DOHH2 (cell line): Measurements from ENCODE around the gene DPH5.

Experiments
- H3F3A ChIP-seq: fragments of 200-600 bp; sonication (generic), shearing (Covaris generic); 2 replicates; pipeline ENCODE4 v1.6.0; 2016; ENCODE audit warnings: antibody characterized with exemption, mild to moderate bottlenecking; ENCODE audit not compliant: control insufficient read depth, insufficient read depth
- H3K27ac ChIP-seq: fragments of 200-600 bp; sonication (generic); 2 replicates; pipeline ENCODE4 v1.5.1; 2014; ENCODE audit warnings: low read depth, mild to moderate bottlenecking, low read length, moderate library complexity
- H3K27me3 ChIP-seq: fragments of 200-600 bp; sonication (generic); 2 replicates; pipeline ENCODE4 v1.6.1; 2014; ENCODE audit warnings: mild to moderate bottlenecking, low read length, mixed read lengths; ENCODE audit not compliant: control insufficient read depth
- H3K36me3 ChIP-seq: fragments of 200-600 bp; sonication (generic); 2 replicates; pipeline ENCODE4 v1.6.1; 2014; ENCODE audit warnings: mild to moderate bottlenecking, low read length, moderate library complexity, mixed read lengths; ENCODE audit not compliant: control insufficient read depth
- H3K4me1 ChIP-seq: fragments of 200-600 bp; sonication (generic); 2 replicates; pipeline ENCODE4 v1.6.1; 2014; ENCODE audit warnings: mild to moderate bottlenecking, low read length, mixed read lengths; ENCODE audit not compliant: control insufficient read depth
- H3K4me2 ChIP-seq: fragments of 200-600 bp; sonication (generic); 2 replicates; pipeline ENCODE4 v1.6.0; 2014; ENCODE audit warnings: mild to moderate bottlenecking, low read length, moderate library complexity
- H3K4me3 ChIP-seq: fragments of 200-600 bp; sonication (generic); 2 replicates; pipeline ENCODE4 v1.5.1; 2014; ENCODE audit warnings: mild to moderate bottlenecking, low read length, mixed read lengths
- H3K79me2 ChIP-seq: fragments of 200-600 bp; sonication (generic); 2 replicates; pipeline ENCODE4 v1.6.1; 2014; ENCODE audit warnings: mild to moderate bottlenecking, low read length, mixed read lengths; ENCODE audit not compliant: control insufficient read depth
- H3K9me2 ChIP-seq: fragments of 200-600 bp; sonication (generic); replicated peaks from 2 replicates; pipeline ENCODE4 v1.6.1; 2014; ENCODE audit warnings: mild to moderate bottlenecking, low read length, mixed read lengths; ENCODE audit not compliant: control insufficient read depth
- H3K9me3 ChIP-seq: fragments of 200-600 bp; sonication (generic); 2 replicates; pipeline ENCODE4 v1.6.1; 2014; ENCODE audit warnings: antibody characterized with exemption, low read length, mixed read lengths; ENCODE audit not compliant: control insufficient read depth, insufficient read depth
- H4K20me1 ChIP-seq: fragments of 200-600 bp; sonication (generic); 2 replicates; pipeline ENCODE4 v1.6.0; 2014; ENCODE audit warnings: low read depth, mild to moderate bottlenecking, antibody characterized with exemption, low read length, moderate library complexity; ENCODE audit not compliant: control insufficient read depth, insufficient read depth
- CTCF ChIP-seq: fragments of 200-600 bp; sonication (generic); IDR thresholded peaks from one replicate; pipeline ENCODE4 v1.5.1; 2014; ENCODE audit warnings: antibody characterized with exemption, mild to moderate bottlenecking, low read depth, low read length; ENCODE audit not compliant: poor library complexity, severe bottlenecking
- EZH2phosphoT487 ChIP-seq: fragments of 200-600 bp; sonication (generic); IDR thresholded peaks from 2 replicates; pipeline ENCODE4 v1.6.1; 2017; ENCODE audit warnings: borderline replicate concordance, mild to moderate bottlenecking, antibody characterized with exemption, low read length, moderate library complexity, mixed read lengths

Gene DPH5

GRCh38 chr1:100941098-100941527 is 84.5 kb downstream of the DPH5 start:
- Histone ChIP-seq H3K27me3 (no peaks in the 10 kb centered on the region), H3K79me2 (no peaks in the 10 kb centered on the region), H4K20me1 (no peaks in the 10 kb centered on the region), H3F3A (no peaks in the 10 kb centered on the region), H3K4me2 (no peak overlapping the region), H3K36me3 (peaks cover 17% of the 10 kb centered on the region), H3K9me3 (no peaks in the 10 kb centered on the region), H3K4me3 (no peak overlapping the region), H3K9me2 (no peaks in the 10 kb centered on the region), H3K27ac (no peak overlapping the region), H3K4me1 (no peaks in the 10 kb centered on the region)
- no peak for TF ChIP-seq EZH2phosphoT487
- TF ChIP-seq CTCF = no peak
